SU-DHL-6 (cell line): ENCODE data around the gene LRRC75A.
"Not testable (repeated sequence)": the region's sequence is repeated elsewhere in the genome, so short reads cannot be mapped to it uniquely, and the experiment has no call there.

Source experiments
- H2AFZ ChIP-seq: fragments of 200-600 bp; sonication (generic); 2 replicates; pipeline ENCODE4 v1.6.1; 2014; ENCODE audit warnings: low read depth, mild to moderate bottlenecking, moderate library complexity, mixed read lengths, antibody characterized with exemption, low read length; ENCODE audit not compliant: severe bottlenecking
- H3F3A ChIP-seq: fragments of 200-600 bp; shearing (Covaris generic); 2 replicates; pipeline ENCODE4 v1.6.0; 2016; ENCODE audit warnings: antibody characterized with exemption, mild to moderate bottlenecking; ENCODE audit not compliant: insufficient read depth
- H3K27ac ChIP-seq: fragments of 200-600 bp; sonication (generic); 2 replicates; pipeline ENCODE4 v1.5.1; 2016; ENCODE audit warnings: low read depth, mild to moderate bottlenecking, low read length, moderate library complexity, mixed read lengths
- H3K27me3 ChIP-seq: fragments of 200-600 bp; sonication (generic), shearing (Covaris generic); 2 replicates; pipeline ENCODE4 v1.6.0; 2014; ENCODE audit warnings: mild to moderate bottlenecking, low read length
- H3K36me3 ChIP-seq: fragments of 200-600 bp; sonication (generic); 2 replicates; pipeline ENCODE4 v1.6.1; 2014; ENCODE audit warnings: mild to moderate bottlenecking, low read length, mixed read lengths
- H3K4me2 ChIP-seq: fragments of 300-600, 200-600 bp; shearing (Covaris generic), sonication (generic); 2 replicates; pipeline ENCODE4 v1.6.0; 2014; ENCODE audit warnings: low read length, low read depth, mild to moderate bottlenecking; ENCODE audit not compliant: poor library complexity, severe bottlenecking
- H3K4me3 ChIP-seq: fragments of 200-600 bp; sonication (generic); 2 replicates; pipeline ENCODE4 v1.5.1; 2014; ENCODE audit warnings: antibody characterized with exemption, low read length, mild to moderate bottlenecking, mixed read lengths; ENCODE audit not compliant: insufficient read depth, poor library complexity, severe bottlenecking
- H3K79me2 ChIP-seq: fragments of 200-600 bp; sonication (generic); 2 replicates; pipeline ENCODE4 v1.6.1; 2014; ENCODE audit warnings: mild to moderate bottlenecking, low read length, moderate library complexity; ENCODE audit not compliant: insufficient read depth
- H3K9ac ChIP-seq: fragments of 200-600 bp; sonication (generic); 2 replicates; pipeline ENCODE4 v1.7.0; 2014; ENCODE audit warnings: mild to moderate bottlenecking, low read length
- H3K9me2 ChIP-seq: fragments of 200-600 bp; sonication (generic); replicated peaks from 2 replicates; pipeline ENCODE4 v1.6.1; 2014; ENCODE audit warnings: low read length; ENCODE audit not compliant: insufficient read depth
- H3K9me3 ChIP-seq: fragments of 200-600 bp; sonication (generic); 2 replicates; pipeline ENCODE4 v1.6.1; 2014; ENCODE audit warnings: low read length, mixed read lengths; ENCODE audit not compliant: insufficient read depth
- H4K20me1 ChIP-seq: fragments of 200-600 bp; sonication (generic); 2 replicates; pipeline ENCODE4 v1.6.1; 2014; ENCODE audit warnings: low read depth, mild to moderate bottlenecking, antibody characterized with exemption, low read length, moderate library complexity, mixed read lengths
- EZH2phosphoT487 ChIP-seq: fragments of 200-600 bp; sonication (generic), shearing (Covaris generic); conservative IDR thresholded peaks from 2 replicates; pipeline ENCODE4 v1.6.1; 2018; ENCODE audit warnings: mild to moderate bottlenecking, antibody characterized with exemption, low read length, moderate library complexity, mixed read lengths
- TF ChIP-seq, protein P1 (sequence below): fragments of 200-600 bp; sonication (generic); IDR thresholded peaks from one replicate; pipeline ENCODE4 v1.5.1; 2017; ENCODE audit warnings: antibody characterized with exemption, mild to moderate bottlenecking, low read length, moderate library complexity; ENCODE audit not compliant: insufficient read depth, poor library complexity, severe bottlenecking

The LRRC75A gene

DNA sequence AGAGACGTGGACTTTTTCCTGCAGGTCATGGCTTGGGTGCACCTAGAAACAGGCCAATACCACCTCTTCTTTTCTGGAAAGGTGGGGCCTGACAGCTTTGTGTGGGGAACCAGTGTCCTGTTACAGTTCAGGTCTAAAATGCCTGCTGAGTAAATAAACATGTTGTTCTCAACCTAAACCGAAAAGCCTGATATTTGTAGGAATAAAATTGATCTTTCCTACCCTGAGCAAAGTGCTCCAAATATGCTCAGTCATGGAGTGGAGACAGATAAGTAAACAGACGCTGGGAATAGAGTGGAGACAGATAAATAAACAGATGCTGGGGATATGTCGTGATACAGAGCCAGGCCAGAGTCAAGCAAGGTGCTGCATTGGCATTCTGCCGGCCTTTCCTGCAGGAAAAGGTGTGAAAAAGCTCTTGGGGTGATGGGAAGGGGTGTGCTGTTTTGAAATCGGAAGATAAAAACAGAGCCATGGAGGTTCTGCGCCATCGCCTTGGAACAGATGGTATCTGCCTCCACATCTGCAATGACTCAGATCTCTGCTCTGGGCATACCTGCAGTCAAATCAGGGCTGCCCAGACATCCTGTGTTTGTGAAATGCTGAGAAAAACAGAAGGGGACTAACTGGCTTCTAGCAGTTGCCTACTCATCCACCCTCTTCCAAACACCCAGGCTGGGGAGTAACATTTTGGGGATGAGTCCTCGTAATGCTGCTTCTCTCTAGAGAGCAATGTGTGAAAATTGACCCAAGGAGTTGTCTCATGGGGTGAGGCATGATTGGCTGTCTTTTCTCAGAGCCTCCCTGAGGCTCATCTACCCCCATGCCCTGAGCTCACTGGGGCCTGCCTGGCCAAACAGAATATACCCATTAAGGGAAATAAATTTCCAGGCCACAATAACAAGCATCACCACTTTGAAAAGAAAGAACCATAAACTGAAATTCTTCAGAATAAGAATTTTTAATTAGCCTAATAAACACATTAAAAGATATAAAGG is 93.4 kb downstream of the LRRC75A start:
- no peak overlapping the region for H3K27ac ChIP-seq
- no peak overlapping the region for H3K4me3 ChIP-seq
- H3K4me2 ChIP-seq = no peak overlapping the region
- TF ChIP-seq EZH2phosphoT487 = no peak
- TF ChIP-seq, protein P1, sequence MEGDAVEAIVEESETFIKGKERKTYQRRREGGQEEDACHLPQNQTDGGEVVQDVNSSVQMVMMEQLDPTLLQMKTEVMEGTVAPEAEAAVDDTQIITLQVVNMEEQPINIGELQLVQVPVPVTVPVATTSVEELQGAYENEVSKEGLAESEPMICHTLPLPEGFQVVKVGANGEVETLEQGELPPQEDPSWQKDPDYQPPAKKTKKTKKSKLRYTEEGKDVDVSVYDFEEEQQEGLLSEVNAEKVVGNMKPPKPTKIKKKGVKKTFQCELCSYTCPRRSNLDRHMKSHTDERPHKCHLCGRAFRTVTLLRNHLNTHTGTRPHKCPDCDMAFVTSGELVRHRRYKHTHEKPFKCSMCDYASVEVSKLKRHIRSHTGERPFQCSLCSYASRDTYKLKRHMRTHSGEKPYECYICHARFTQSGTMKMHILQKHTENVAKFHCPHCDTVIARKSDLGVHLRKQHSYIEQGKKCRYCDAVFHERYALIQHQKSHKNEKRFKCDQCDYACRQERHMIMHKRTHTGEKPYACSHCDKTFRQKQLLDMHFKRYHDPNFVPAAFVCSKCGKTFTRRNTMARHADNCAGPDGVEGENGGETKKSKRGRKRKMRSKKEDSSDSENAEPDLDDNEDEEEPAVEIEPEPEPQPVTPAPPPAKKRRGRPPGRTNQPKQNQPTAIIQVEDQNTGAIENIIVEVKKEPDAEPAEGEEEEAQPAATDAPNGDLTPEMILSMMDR = no peak
- no peaks in the 10 kb centered on the region for H3K9me2 ChIP-seq
- H3F3A ChIP-seq = no peaks in the 10 kb centered on the region
- no peak overlapping the region for H2AFZ ChIP-seq
- no peaks in the 10 kb centered on the region for H4K20me1 ChIP-seq
- H3K79me2 ChIP-seq = no peaks in the 10 kb centered on the region
- H3K9ac ChIP-seq = no peak overlapping the region
- H3K36me3 ChIP-seq = no peaks in the 10 kb centered on the region
- H3K27me3 ChIP-seq = no peaks in the 10 kb centered on the region
- H3K9me3 ChIP-seq = no peaks in the 10 kb centered on the region

DNA sequence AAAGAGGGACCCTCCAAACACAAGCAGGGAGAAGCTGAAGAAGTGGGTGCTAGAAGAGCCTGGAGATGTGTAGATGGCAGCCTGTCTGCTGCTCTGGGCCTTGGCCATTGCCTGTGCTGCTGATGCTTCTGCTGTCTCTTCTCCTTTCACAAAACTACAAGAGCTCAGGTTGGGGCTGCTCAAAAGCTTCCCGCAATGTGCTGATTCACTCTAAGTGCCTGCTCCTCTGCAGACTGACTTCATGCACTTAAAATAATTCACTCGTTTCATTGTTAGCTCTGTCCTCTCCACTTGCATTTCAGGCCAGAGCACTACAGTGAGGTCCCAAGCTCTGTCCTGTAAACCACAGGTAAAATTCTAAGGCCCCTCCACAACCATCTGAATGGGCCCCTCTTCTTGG is 95.3 kb downstream of the LRRC75A start:
- not testable (repeated sequence) for H3K27ac ChIP-seq

DNA sequence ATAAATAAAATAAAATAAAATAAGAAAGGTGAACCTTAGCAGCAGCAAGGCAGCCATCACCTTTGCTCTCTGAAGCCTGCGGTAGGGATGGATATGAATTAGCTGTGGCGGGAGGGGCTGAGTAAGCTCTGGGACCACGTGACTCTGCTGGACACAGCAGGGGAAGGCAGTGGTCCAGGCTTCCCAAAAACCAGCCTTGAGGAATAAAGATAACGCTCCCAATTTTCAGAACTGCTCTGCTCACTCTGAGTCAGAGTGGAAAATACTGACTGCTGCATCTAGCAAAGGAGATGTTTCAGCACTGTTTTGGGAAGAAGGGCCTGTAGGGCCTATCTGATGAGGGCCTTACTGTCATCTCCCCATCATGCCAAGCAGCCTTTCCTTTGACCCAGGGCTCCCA is 96.1 kb downstream of the LRRC75A start:
- H3K4me2 ChIP-seq, H3K27ac ChIP-seq, H2AFZ ChIP-seq, H3K79me2 ChIP-seq, H3K27me3 ChIP-seq, H3K9me3 ChIP-seq, H3K36me3 ChIP-seq, H3K4me3 ChIP-seq, H3K9me2 ChIP-seq, H3F3A ChIP-seq, H3K9ac ChIP-seq, H4K20me1 ChIP-seq: not testable (repeated sequence)

More for the DNA sequence above, 95.3 kb downstream of the LRRC75A start:
- H3K79me2 ChIP-seq, H3K9ac ChIP-seq, H3K27me3 ChIP-seq, H3F3A ChIP-seq, H3K4me2 ChIP-seq, H2AFZ ChIP-seq, H3K36me3 ChIP-seq, H3K9me2 ChIP-seq, H3K4me3 ChIP-seq, H4K20me1 ChIP-seq, H3K9me3 ChIP-seq: not testable (repeated sequence)

DNA sequence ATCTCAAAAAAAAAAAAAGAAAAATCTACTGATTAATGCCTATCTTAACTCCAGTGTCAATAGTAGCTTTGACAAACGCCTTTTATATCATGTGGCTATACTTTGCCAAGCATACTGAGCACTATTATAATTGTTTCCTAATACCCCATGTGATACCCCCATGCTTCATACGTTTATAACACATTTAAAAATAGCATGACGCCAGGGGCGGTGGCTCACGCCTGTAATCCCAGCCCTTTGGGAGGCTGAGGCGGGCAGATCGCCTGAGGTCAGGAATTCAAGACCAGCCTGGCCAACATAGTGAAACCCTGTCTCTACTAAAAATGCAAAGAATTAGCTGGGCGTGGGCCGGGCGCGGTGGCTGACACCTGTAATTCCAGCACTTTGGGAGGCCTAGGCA is 99.5 kb downstream of the LRRC75A start:
- H3K27ac ChIP-seq, H3F3A ChIP-seq, H3K36me3 ChIP-seq, H3K79me2 ChIP-seq, H3K9ac ChIP-seq, H4K20me1 ChIP-seq, H3K27me3 ChIP-seq, H3K9me3 ChIP-seq, H3K4me2 ChIP-seq, H3K4me3 ChIP-seq, H3K9me2 ChIP-seq, H2AFZ ChIP-seq: not testable (repeated sequence)
